Peyer's patch (tissue), 4 donors: ENCODE data around the gene IFNG.

ENCODE experiments used
- POLR2A ChIP-seq, 2 donors: fragments of 450-650 bp; IDR thresholded peaks; one replicate each; pipeline ENCODE4 v1.5.1; 2017; ENCODE audit warnings: antibody characterized with exemption in 2 of 2, mild to moderate bottlenecking in 2 of 2, moderate library complexity in 2 of 2
- TF ChIP-seq, protein P1 (sequence below), 6 experiments: fragments of 450-650 bp in 4 of 6; fragments of 200-600 bp in 2 of 6; sonication (generic) in 1 of 6; IDR thresholded peaks; one replicate each; pipeline ENCODE4 v1.5.1; 2017 to 2019; ENCODE audit warnings: antibody characterized with exemption in 6 of 6, mild to moderate bottlenecking in 3 of 6, moderate library complexity in 1 of 6

DNA sequence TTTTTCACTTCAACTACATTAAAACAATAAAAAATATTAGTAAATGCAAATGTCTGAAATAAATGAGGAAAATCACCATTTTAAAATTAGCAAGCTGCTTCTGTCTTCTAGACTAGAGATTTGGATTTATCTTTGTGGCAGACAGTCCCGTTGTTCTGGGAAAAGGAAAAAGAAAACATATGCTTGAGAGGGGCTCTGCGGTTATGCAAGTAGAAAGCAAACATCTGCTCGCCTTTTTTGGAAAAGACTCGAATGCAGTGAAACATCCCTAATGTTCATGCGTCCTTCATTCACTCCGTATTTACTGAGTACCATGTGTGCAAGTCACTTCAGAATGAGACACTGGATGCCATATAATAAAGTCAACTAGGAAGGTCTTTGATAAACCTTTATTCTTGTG is 44.9 kb downstream of the IFNG start:
- TF ChIP-seq, protein P1, sequence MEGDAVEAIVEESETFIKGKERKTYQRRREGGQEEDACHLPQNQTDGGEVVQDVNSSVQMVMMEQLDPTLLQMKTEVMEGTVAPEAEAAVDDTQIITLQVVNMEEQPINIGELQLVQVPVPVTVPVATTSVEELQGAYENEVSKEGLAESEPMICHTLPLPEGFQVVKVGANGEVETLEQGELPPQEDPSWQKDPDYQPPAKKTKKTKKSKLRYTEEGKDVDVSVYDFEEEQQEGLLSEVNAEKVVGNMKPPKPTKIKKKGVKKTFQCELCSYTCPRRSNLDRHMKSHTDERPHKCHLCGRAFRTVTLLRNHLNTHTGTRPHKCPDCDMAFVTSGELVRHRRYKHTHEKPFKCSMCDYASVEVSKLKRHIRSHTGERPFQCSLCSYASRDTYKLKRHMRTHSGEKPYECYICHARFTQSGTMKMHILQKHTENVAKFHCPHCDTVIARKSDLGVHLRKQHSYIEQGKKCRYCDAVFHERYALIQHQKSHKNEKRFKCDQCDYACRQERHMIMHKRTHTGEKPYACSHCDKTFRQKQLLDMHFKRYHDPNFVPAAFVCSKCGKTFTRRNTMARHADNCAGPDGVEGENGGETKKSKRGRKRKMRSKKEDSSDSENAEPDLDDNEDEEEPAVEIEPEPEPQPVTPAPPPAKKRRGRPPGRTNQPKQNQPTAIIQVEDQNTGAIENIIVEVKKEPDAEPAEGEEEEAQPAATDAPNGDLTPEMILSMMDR (IDR thresholded peaks at IDR 0.05) = no peak
- TF ChIP-seq POLR2A (IDR thresholded peaks at IDR 0.05) = no peak
